Rectal smooth muscle tissue (tissue), 1 donor: Measurements from ENCODE around the gene NEURL4.
A peak's percentile ranks its signal among the peaks of the same experiment; 100 is the strongest.
"Not testable (repeated sequence)": the region's sequence is repeated elsewhere in the genome, so short reads cannot be mapped to it uniquely, and the experiment has no call there.

Experiments used
- H3K27ac ChIP-seq: one replicate; pipeline ENCODE4 v1.7.0; 2013; ENCODE audit warnings: low read depth, low read length, inconsistent platforms
- H3K27me3 ChIP-seq: one replicate; pipeline ENCODE4 v1.7.0; 2013; ENCODE audit warnings: low read length; ENCODE audit not compliant: control insufficient read depth, insufficient read depth
- H3K36me3 ChIP-seq: one replicate; pipeline ENCODE4 v1.7.0; 2013; ENCODE audit warnings: low read length; ENCODE audit not compliant: control insufficient read depth, insufficient read depth
- H3K4me1 ChIP-seq: one replicate; pipeline ENCODE4 v1.7.0; 2013; ENCODE audit warnings: low read length; ENCODE audit not compliant: control insufficient read depth, insufficient read depth
- H3K4me3 ChIP-seq: one replicate; pipeline ENCODE4 v1.7.0; 2013; ENCODE audit warnings: low read length
- H3K9ac ChIP-seq: one replicate; pipeline ENCODE4 v1.7.0; 2013; ENCODE audit warnings: low read length

Gene NEURL4

DNA sequence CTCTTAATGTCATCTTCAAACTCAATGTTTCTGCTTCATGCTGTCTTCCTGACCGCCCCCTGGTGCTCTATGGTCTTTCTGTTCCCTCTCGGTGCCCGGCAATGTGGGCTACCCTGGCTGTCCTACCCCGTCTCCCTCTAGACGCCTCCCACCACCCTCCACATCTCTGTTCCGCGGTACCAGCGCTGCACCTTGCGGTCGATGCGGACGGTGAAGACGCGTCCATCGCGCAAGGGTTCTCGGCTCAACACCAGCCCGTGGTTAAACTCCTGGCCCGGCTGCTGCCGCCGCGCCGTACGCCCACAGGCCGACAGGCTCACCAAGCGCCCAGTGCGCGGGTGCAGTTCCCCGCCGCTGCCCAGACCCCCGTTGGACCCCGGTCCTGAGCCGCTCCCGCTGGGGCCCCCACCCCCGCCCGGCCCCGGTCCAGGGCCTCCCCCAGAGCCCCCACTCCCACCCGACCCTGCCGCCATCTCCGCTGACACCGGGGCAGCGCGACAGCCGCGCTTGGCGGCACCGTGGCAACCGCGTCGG lies at the start of gene NEURL4:
Gene NEURL4, minus strand, starts transcription at position 496 of the 534 bp plus-strand sequence. Its CDS starts 23 bp downstream, at position 473.
- H3K4me3 ChIP-seq: peak within 1 kb of the TSS; percentile 93
- H3K9ac ChIP-seq: peak within 1 kb of the TSS; percentile 80
- no peaks in the 10 kb centered on the region for H3K27me3 ChIP-seq
- H3K36me3 ChIP-seq: peaks cover 10% of the 10 kb centered on the region
- H3K27ac ChIP-seq: peak within 1 kb of the TSS; percentile 96
- H3K4me1 ChIP-seq: peaks cover 4% of the 10 kb centered on the region

DNA sequence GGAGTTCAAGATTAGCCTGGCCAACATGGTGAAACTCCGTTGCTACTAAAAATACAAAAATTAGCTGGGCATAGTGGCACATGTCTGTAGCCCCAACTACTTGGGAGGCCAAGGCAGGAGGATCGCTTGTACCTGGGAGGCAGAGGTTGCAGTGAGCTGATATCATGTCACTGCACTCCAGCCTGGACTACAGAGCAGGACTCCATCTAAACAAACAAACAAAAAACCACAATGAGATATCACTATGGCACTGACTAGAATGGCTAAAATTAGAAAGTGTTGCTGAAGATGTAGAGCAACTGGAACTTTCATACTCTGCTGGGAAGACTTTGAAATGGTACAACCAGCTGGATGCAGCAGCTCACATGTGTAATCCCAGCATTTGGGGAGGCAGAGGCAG lies 45.2 kb upstream of the NEURL4 start:
- no peaks in the 10 kb centered on the region for H3K27me3 ChIP-seq

GRCh38 chr17:7370853-7371252 lies 41.7 kb upstream of the NEURL4 start:
- H3K4me3 ChIP-seq: no peak overlapping the region
- H3K27ac ChIP-seq: no peak overlapping the region
- no peaks in the 10 kb centered on the region for H3K36me3 ChIP-seq
- H3K27me3 ChIP-seq: no peaks in the 10 kb centered on the region
- H3K9ac ChIP-seq: no peak overlapping the region
- H3K4me1 ChIP-seq: no peaks in the 10 kb centered on the region

More for the DNA sequence above, 45.2 kb upstream of the NEURL4 start:
- no peaks in the 10 kb centered on the region for H3K36me3 ChIP-seq
- H3K27ac ChIP-seq: no peak overlapping the region
- no peaks in the 10 kb centered on the region for H3K4me1 ChIP-seq
- no peak overlapping the region for H3K9ac ChIP-seq
- H3K4me3 ChIP-seq: no peak overlapping the region

DNA sequence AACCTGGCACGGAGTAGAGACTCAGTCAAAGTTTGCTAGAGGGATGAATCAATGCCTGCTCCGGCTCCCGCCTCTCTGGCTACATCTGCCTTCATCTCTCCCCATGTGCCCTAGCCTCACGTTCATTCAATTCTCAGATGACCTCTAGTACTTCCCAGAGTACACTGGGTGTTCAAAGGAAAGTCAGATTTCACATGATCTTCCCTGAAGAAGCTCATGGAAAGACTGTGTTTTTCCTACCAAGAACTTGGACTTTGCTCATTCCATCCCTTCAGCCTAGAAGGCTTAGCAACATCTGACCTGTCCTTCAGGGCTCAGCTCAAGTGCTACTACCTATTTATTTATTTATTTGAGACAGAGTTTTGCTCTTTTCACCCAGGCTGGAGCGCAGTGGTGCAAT lies 40.7 kb upstream of the NEURL4 start:
- Histone ChIP-seq H3K9ac (no peak overlapping the region), H3K4me3 (no peak overlapping the region), H3K27me3 (no peaks in the 10 kb centered on the region), H3K27ac (no peak overlapping the region), H3K4me1 (no peaks in the 10 kb centered on the region), H3K36me3 (no peaks in the 10 kb centered on the region)

DNA sequence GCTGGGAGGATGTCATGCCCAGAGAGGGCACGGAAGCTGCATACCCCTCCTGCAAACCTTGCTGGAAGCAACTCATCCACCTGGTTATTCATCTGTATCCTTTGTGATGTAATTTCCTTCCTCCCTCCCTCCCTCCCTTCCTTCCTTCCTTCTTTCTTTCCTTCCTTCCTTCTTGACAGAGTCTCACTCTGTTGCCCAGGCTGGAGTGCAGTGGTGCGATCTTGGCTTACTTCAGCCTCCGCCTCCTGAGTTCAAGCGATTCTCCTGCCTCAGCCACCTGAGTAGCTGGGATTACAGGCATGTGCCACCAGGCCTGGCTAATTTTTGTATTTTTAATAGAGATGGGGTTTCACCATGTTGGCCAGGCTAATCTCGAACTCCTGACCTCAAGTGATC lies 39.5 kb upstream of the NEURL4 start:
- H3K27ac ChIP-seq, H3K4me3 ChIP-seq, H3K4me1 ChIP-seq: not testable (repeated sequence)

DNA sequence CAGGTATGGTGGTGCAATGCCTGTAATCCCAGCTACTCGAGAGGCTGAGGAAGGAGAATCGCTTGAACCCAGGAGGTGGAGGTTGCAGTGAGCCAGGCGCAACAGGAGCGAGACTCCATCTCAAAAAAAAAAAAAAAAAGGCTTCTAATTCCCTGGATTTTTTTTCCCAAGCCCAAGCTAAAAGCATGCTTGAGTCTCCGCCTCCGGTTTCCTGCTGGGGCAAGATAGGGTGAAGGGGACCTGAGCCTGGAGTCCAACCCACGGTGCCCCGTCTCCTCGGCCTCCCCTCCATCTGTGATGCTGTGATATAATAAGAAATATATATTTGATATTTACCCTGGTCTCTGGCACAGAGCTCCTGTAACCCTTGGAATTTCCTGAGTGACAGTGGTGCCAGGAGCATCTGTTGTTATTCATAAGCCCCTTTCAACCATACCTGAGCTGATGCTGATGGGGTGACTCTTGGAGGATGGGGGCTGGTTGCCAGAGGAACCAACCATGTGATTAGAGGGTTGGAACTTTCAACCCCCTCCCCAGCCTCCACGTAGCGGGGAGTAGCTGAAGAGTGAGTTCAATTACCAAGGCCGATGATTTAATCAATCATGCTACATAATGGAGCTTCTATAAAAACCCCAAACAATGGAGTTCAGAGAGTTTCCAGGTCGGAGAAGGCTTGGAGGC lies 38.9 kb upstream of the NEURL4 start:
- no peak overlapping the region for H3K9ac ChIP-seq
- H3K27me3 ChIP-seq: no peaks in the 10 kb centered on the region
- no peaks in the 10 kb centered on the region for H3K36me3 ChIP-seq
- H3K4me1 ChIP-seq: no peaks in the 10 kb centered on the region
- H3K4me3 ChIP-seq: no peak overlapping the region
- H3K27ac ChIP-seq: no peak overlapping the region

More for the DNA sequence above, 39.5 kb upstream of the NEURL4 start:
- H3K27me3 ChIP-seq, H3K9ac ChIP-seq, H3K36me3 ChIP-seq: not testable (repeated sequence)

GRCh38 chr17:7367083-7367482 lies 37.9 kb upstream of the NEURL4 start:
- Histone ChIP-seq H3K36me3 (no peaks in the 10 kb centered on the region), H3K4me1 (no peaks in the 10 kb centered on the region), H3K9ac (no peak overlapping the region), H3K27ac (no peak overlapping the region), H3K4me3 (no peak overlapping the region), H3K27me3 (no peaks in the 10 kb centered on the region)

DNA sequence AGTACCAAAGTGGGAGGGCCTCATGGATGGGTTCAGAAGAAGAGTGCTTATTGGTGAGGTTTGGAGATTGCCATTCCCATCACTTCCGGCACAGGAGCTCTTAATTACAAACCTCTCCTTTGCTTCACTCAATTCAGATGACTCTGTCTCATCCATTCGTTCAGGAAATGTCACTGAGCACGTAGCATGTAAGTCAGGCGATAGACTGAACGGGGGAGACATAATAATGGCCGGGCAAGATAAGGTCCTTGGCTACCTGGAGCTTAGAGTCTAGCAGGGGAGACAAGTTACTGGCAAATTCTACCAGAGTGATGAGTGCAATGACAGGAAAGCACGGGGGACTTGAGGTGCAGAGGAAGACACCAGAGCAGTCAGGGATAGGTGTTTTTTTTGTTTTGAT lies 36.8 kb upstream of the NEURL4 start:
- not testable (repeated sequence) for H3K36me3 ChIP-seq, H3K4me1 ChIP-seq, H3K27me3 ChIP-seq, H3K4me3 ChIP-seq, H3K9ac ChIP-seq, H3K27ac ChIP-seq

- Histone ChIP-seq H3K27ac (no peak overlapping the region), H3K4me3 (no peak overlapping the region), H3K36me3 (no peaks in the 10 kb centered on the region), H3K4me1 (no peaks in the 10 kb centered on the region), H3K27me3 (no peaks in the 10 kb centered on the region), H3K9ac (no peak overlapping the region)
Observed at GRCh38 chr17:7363311-7363710, 34.2 kb upstream of the NEURL4 start.

- Histone ChIP-seq H3K9ac (no peak overlapping the region), H3K4me3 (no peak overlapping the region), H3K27me3 (no peaks in the 10 kb centered on the region), H3K27ac (no peak overlapping the region), H3K4me1 (no peaks in the 10 kb centered on the region), H3K36me3 (no peaks in the 10 kb centered on the region)
Observed at GRCh38 chr17:7361906-7362305, 32.8 kb upstream of the NEURL4 start.

GRCh38 chr17:7357381-7357780 lies 28.2 kb upstream of the NEURL4 start:
- peak overlapping the region; percentile 57 for H3K27ac ChIP-seq

GRCh38 chr17:7356756-7357155 lies 27.6 kb upstream of the NEURL4 start:
- H3K27me3 ChIP-seq: no peaks in the 10 kb centered on the region
- H3K9ac ChIP-seq: no peak overlapping the region
- H3K27ac ChIP-seq: peak overlapping the region; percentile 57
- no peak overlapping the region for H3K4me3 ChIP-seq
- H3K36me3 ChIP-seq: no peaks in the 10 kb centered on the region
- peaks cover 4% of the 10 kb centered on the region for H3K4me1 ChIP-seq

More at GRCh38 chr17:7357381-7357780, 28.2 kb upstream of the NEURL4 start:
- H3K27me3 ChIP-seq: no peaks in the 10 kb centered on the region
- peaks cover 4% of the 10 kb centered on the region for H3K4me1 ChIP-seq
- no peak overlapping the region for H3K9ac ChIP-seq
- H3K4me3 ChIP-seq: no peak overlapping the region
- no peaks in the 10 kb centered on the region for H3K36me3 ChIP-seq

DNA sequence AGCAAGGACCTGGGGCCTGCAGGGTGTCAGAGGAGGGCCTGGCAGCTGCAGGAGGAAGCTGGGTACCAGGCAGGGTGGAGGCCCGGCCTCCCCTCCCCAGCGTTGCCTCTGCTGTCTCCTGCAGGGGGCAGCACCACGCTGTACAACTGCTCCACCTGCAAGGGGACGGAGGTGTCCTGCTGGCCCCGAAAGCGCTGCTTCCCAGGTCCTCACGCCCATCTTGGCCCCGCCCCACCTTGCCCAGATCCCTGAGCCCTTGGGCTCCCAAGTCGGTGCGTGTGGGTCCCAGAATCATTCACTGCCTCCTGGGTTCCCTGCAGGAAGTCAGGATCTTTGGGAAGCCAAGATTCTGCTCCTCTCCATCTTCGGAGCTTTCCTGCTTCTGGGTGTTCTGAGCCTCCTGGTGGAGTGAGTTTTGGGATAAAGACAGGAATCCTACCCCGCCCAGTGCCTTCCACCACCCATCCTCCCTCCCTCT lies 27.0 kb upstream of the NEURL4 start:
- Histone ChIP-seq H3K4me1 (peaks cover 4% of the 10 kb centered on the region), H3K36me3 (no peaks in the 10 kb centered on the region), H3K27me3 (no peaks in the 10 kb centered on the region), H3K9ac (no peak overlapping the region), H3K4me3 (peak overlapping the region; percentile 36), H3K27ac (peak overlapping the region; percentile 15)
